ENCODE measurements around the gene OTULIN.
A peak's percentile ranks its signal among the peaks of the same experiment; 100 is the strongest.

The OTULIN gene

GRCh38 chr5:14723701-14724132 is 59.2 kb downstream of the OTULIN start:
- DNase-seq = no peak

- DNase-seq = no peak
Measured at GRCh38 chr5:14724633-14725032, 60.1 kb downstream of the OTULIN start.

GRCh38 chr5:14726066-14726838 is 61.7 kb downstream of the OTULIN start:
- no peak for DNase-seq

GRCh38 chr5:14727428-14727865 is 62.9 kb downstream of the OTULIN start:
- peak; percentile 77 for DNase-seq

GRCh38 chr5:14727928-14728458 is 63.5 kb downstream of the OTULIN start:
- no peak for DNase-seq

GRCh38 chr5:14728459-14728938 is 64.0 kb downstream of the OTULIN start:
- no peak for DNase-seq

- no peak for DNase-seq
Measured at GRCh38 chr5:14729448-14730385, 65.2 kb downstream of the OTULIN start.

GRCh38 chr5:14730466-14730865 is 65.9 kb downstream of the OTULIN start:
- no peak for DNase-seq

GRCh38 chr5:14730881-14731280 is 66.4 kb downstream of the OTULIN start:
- DNase-seq = no peak

- no peak for DNase-seq
Measured at GRCh38 chr5:14732991-14733390, 68.5 kb downstream of the OTULIN start.

- DNase-seq = no peak
Measured at GRCh38 chr5:14733661-14734060, 69.1 kb downstream of the OTULIN start.

- DNase-seq = no peak
Measured at GRCh38 chr5:14734396-14734795, 69.9 kb downstream of the OTULIN start.

GRCh38 chr5:14735944-14736343 is 71.4 kb downstream of the OTULIN start:
- no peak for DNase-seq

GRCh38 chr5:14737291-14737690 is 72.8 kb downstream of the OTULIN start:
- DNase-seq = no peak

- no peak for DNase-seq
Measured at GRCh38 chr5:14738050-14738449, 73.5 kb downstream of the OTULIN start.

GRCh38 chr5:14739538-14739937 is 75.0 kb downstream of the OTULIN start:
- DNase-seq = no peak

GRCh38 chr5:14739981-14740380 is 75.5 kb downstream of the OTULIN start:
- no peak for DNase-seq

GRCh38 chr5:14741131-14741530 is 76.6 kb downstream of the OTULIN start:
- DNase-seq = no peak

- no peak for DNase-seq
Measured at GRCh38 chr5:14741801-14742440, 77.4 kb downstream of the OTULIN start.

GRCh38 chr5:14742498-14742897 is 78.0 kb downstream of the OTULIN start:
- DNase-seq = no peak

GRCh38 chr5:14743601-14744295 is 79.2 kb downstream of the OTULIN start:
- no peak for DNase-seq
